NT2/D1 (cell line): Measurements from ENCODE around the gene STH.
"Not testable (repeated sequence)": the region's sequence is repeated elsewhere in the genome, so short reads cannot be mapped to it uniquely, and the experiment has no call there.

ENCODE experiments used
- DNase-seq: peaks from one replicate; pipeline ENCODE4 v3.0.0-alpha.2; 2011; ENCODE audit warnings: low read depth, low spot score
- H3K27me3 ChIP-seq: 2 replicates; pipeline ENCODE4 v1.6.0; 2011; ENCODE audit warnings: mild to moderate bottlenecking; ENCODE audit not compliant: insufficient read length, insufficient read depth
- H3K36me3 ChIP-seq: 2 replicates; pipeline ENCODE4 v1.6.1; 2011; ENCODE audit warnings: mild to moderate bottlenecking, low read length, mixed read lengths; ENCODE audit not compliant: insufficient read depth, insufficient read length
- H3K4me1 ChIP-seq: 2 replicates; pipeline ENCODE4 v1.5.1; 2011; ENCODE audit not compliant: insufficient read depth, insufficient read length
- H3K4me3 ChIP-seq: 2 replicates; pipeline ENCODE4 v1.5.1; 2011; ENCODE audit warnings: low read depth; ENCODE audit not compliant: insufficient read length
- H3K9ac ChIP-seq: 2 replicates; pipeline ENCODE4 v1.6.0; 2011; ENCODE audit warnings: low read depth; ENCODE audit not compliant: insufficient read length
- H3K9me3 ChIP-seq: 2 replicates; pipeline ENCODE4 v1.5.1; 2011; ENCODE audit warnings: mild to moderate bottlenecking, low read length; ENCODE audit not compliant: insufficient read depth
- SUZ12 ChIP-seq: IDR thresholded peaks from 2 replicates; pipeline ENCODE4 v1.6.1; 2011; ENCODE audit not compliant: insufficient read length, insufficient read depth; ENCODE audit errors: extremely low read depth
- YY1 ChIP-seq: IDR thresholded peaks from 2 replicates; pipeline ENCODE4 v1.6.1; 2011; ENCODE audit not compliant: insufficient read length, insufficient read depth
- ZNF274 ChIP-seq: IDR thresholded peaks from 2 replicates; pipeline ENCODE4 v1.6.1; 2011; ENCODE audit warnings: mild to moderate bottlenecking, low read depth, low read length

STH gene

DNA sequence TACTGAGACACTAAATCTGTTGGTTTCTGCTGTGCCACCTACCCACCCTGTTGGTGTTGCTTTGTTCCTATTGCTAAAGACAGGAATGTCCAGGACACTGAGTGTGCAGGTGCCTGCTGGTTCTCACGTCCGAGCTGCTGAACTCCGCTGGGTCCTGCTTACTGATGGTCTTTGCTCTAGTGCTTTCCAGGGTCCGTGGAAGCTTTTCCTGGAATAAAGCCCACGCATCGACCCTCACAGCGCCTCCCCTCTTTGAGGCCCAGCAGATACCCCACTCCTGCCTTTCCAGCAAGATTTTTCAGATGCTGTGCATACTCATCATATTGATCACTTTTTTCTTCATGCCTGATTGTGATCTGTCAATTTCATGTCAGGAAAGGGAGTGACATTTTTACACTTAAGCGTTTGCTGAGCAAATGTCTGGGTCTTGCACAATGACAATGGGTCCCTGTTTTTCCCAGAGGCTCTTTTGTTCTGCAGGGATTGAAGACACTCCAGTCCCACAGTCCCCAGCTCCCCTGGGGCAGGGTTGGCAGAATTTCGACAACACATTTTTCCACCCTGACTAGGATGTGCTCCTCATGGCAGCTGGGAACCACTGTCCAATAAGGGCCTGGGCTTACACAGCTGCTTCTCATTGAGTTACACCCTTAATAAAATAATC, 14.6 kb downstream of the STH start:
- H3K9ac ChIP-seq: peak overlapping the region; percentile 5
- H3K36me3 ChIP-seq: no peaks in the 10 kb centered on the region

DNA sequence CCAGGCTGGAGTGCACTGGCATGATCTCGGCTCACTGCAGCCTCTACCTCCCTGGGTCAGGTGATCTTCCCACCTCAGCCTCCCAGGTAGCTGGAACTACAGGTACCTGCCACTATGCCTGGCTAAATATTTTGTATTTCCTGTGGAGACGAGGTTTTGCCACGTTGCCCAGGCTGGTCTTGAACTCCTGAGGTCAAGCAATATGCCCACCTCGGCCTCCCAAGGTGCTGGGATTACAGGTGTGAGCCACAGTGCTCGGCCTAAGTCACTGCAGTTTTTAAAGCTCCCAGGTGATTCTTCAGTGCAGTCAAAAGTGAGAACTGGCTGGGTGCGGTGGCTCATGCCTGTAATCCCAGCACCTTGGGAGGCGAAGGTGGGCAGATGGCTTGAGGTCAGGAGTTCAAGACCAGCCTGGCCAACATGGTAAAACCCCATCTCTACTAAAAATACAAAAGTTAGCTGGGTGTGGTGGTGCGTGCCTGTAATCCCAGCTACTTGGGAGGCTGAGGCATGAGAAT, 20.4 kb downstream of the STH start:
- H3K9me3 ChIP-seq, H3K27me3 ChIP-seq, H3K4me3 ChIP-seq, DNase-seq, H3K36me3 ChIP-seq, H3K9ac ChIP-seq: not testable (repeated sequence)
- peaks cover 12% of the 10 kb centered on the region for H3K4me1 ChIP-seq

More for the DNA sequence above, 14.6 kb downstream of the STH start:
- H3K4me1 ChIP-seq: peaks cover 20% of the 10 kb centered on the region
- no peak for DNase-seq
- TF ChIP-seq ZNF274: no peak
- TF ChIP-seq SUZ12: no peak
- no peak for TF ChIP-seq YY1
- H3K4me3 ChIP-seq: no peak overlapping the region
- H3K27me3 ChIP-seq: no peaks in the 10 kb centered on the region
- no peaks in the 10 kb centered on the region for H3K9me3 ChIP-seq

DNA sequence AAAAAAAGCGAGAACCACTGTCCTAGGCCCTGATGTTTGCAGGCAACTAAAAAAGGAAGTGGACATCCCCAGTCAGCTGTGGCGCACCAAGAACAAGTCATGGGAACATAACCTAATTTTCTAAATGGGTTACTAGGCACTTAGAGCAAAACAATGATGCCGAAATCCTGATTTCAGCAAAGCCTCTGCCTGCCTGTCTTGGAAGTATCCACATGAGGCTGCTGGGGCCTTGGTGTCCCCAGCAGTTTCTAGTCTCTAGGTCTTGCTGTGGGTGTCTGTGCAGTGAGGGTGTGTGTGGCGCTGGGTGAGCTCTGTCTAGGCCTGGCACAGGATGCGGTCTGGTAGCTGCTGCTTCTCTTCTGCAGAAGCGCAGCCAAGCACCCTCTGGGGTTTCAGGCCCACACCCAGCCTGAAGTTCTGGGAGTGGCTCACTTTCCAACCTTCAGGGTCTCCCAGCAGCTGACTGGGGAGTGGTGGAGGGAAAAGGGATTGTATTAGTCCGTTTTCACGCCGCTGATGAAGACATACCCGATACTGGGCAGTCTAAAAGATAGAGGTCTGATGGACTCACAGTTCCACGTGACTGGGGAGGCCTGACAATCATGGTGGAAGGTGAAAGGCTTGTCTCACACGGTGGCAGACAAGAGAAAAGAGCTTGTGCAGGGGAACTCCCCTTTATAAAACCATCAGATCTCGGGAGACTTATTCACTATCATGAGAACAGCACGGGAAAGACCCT, 21.1 kb downstream of the STH start:
- Histone ChIP-seq H3K36me3 (peaks cover 6% of the 10 kb centered on the region), H3K9me3 (no peaks in the 10 kb centered on the region), H3K9ac (no peak overlapping the region), H3K27me3 (no peaks in the 10 kb centered on the region), H3K4me1 (peaks cover 12% of the 10 kb centered on the region), H3K4me3 (no peak overlapping the region)
- no peak for DNase-seq
- TF ChIP-seq ZNF274 (no peak), YY1 (no peak), SUZ12 (no peak)

DNA sequence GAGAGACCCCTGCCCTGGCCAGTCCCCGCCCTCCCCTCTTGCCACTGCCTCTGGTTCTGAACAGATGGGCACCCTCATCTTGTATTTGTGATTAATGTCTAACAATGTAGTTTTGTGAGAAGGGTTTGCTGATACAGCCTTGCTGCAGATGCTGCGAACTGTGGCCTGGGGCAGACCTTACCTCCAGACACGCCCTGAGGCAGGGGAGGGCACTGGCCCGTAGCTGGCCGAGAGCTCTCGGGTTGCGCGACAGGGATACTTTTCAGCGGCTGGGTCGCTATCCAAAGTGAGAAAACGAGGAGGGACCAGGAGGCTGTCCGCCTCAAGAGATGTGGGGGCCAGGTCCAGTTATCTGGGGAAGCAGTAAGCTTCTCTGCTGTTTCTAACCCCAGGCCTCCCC, 21.9 kb downstream of the STH start:
- no peak overlapping the region for H3K4me3 ChIP-seq
- TF ChIP-seq SUZ12: no peak
- no peak for TF ChIP-seq ZNF274
- no peak for TF ChIP-seq YY1
- no peaks in the 10 kb centered on the region for H3K27me3 ChIP-seq
- peaks cover 10% of the 10 kb centered on the region for H3K4me1 ChIP-seq
- no peak for DNase-seq
- H3K36me3 ChIP-seq: peaks cover 14% of the 10 kb centered on the region
- no peak overlapping the region for H3K9ac ChIP-seq
- no peaks in the 10 kb centered on the region for H3K9me3 ChIP-seq

DNA sequence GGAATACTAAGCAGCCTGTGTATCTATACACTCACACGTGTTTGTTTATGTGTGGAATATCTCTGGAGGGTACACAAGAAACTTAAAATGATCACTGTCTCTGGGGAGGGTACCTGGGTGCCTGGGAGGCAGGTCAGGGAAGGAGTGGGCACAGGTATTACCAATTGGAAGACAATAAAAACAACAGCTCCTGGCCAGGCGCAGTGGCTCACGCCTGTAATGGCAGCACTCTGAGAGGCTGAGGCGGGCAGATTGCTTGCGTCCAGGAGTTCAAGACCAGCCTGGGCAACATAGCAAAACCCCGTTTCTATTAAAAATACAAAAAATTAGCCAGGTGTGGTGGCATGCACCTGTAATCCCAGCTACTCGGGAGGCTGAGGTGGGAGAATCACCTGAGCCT, 24.3 kb downstream of the STH start:
- not testable (repeated sequence) for H3K9me3 ChIP-seq, DNase-seq, H3K4me3 ChIP-seq, H3K9ac ChIP-seq, H3K27me3 ChIP-seq
- Histone ChIP-seq H3K36me3 (peaks cover 28% of the 10 kb centered on the region), H3K4me1 (peaks cover 23% of the 10 kb centered on the region)

DNA sequence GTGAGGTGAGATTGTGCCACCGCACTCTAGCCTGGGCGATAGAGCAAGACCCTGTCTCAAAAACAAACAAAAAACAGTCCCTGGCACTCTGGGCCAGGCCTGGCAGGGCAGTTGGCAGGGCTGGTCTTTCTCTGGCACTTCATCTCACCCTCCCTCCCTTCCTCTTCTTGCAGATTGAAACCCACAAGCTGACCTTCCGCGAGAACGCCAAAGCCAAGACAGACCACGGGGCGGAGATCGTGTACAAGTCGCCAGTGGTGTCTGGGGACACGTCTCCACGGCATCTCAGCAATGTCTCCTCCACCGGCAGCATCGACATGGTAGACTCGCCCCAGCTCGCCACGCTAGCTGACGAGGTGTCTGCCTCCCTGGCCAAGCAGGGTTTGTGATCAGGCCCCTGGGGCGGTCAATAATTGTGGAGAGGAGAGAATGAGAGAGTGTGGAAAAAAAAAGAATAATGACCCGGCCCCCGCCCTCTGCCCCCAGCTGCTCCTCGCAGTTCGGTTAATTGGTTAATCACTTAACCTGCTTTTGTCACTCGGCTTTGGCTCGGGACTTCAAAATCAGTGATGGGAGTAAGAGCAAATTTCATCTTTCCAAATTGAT, 24.8 kb downstream of the STH start:
- peaks cover 34% of the 10 kb centered on the region for H3K36me3 ChIP-seq
- TF ChIP-seq YY1 (no peak), ZNF274 (no peak), SUZ12 (no peak)
- no peaks in the 10 kb centered on the region for H3K27me3 ChIP-seq
- H3K9ac ChIP-seq: no peak overlapping the region
- peaks cover 23% of the 10 kb centered on the region for H3K4me1 ChIP-seq
- no peak for DNase-seq
- no peak overlapping the region for H3K4me3 ChIP-seq
- no peaks in the 10 kb centered on the region for H3K9me3 ChIP-seq

DNA sequence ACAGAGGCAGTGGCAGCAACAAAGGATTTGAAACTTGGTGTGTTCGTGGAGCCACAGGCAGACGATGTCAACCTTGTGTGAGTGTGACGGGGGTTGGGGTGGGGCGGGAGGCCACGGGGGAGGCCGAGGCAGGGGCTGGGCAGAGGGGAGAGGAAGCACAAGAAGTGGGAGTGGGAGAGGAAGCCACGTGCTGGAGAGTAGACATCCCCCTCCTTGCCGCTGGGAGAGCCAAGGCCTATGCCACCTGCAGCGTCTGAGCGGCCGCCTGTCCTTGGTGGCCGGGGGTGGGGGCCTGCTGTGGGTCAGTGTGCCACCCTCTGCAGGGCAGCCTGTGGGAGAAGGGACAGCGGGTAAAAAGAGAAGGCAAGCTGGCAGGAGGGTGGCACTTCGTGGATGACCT, 25.5 kb downstream of the STH start:
- TF ChIP-seq ZNF274 (no peak), YY1 (no peak), SUZ12 (no peak)
- no peak for DNase-seq
- Histone ChIP-seq H3K27me3 (no peaks in the 10 kb centered on the region), H3K9me3 (no peaks in the 10 kb centered on the region), H3K36me3 (peaks cover 39% of the 10 kb centered on the region), H3K9ac (no peak overlapping the region), H3K4me3 (no peak overlapping the region), H3K4me1 (peaks cover 23% of the 10 kb centered on the region)
